Coronary artery (tissue), 2 donors: ENCODE measurements around the gene SLC35A2.

Experiments
- DNase-seq: peaks from one replicate; pipeline ENCODE4 v3.0.0-alpha.2; 2017; ENCODE audit warnings: low spot score
- H3K27ac ChIP-seq, 2 donors: fragments of 200-600 bp; sonication (generic); one replicate each; pipeline ENCODE4 v1.5.1; 2016 to 2019
- H3K4me3 ChIP-seq: fragments of 200-600 bp; sonication (generic); 2 replicates; pipeline ENCODE4 v1.5.1; 2016; ENCODE audit warnings: mild to moderate bottlenecking, moderate library complexity
- CTCF ChIP-seq: fragments of 200-600 bp; sonication (generic); IDR thresholded peaks from one replicate; pipeline ENCODE4 v1.5.1; 2019; ENCODE audit warnings: antibody characterized with exemption

SLC35A2 gene

GRCh38 chrX:48911412-48912182, at the start of gene SLC35A2:
Gene SLC35A2, minus strand, starts transcription at chrX:48911646. Its CDS starts 10 bp downstream, at chrX:48911636.
- no peak for DNase-seq
- TF ChIP-seq CTCF = no peak
- Histone ChIP-seq H3K4me3 (peak within 1 kb of the TSS; percentile 81), H3K27ac (peak within 1 kb of the TSS; percentile 60 to 81)

- TF ChIP-seq CTCF = no peak
- DNase-seq = no peak
- H3K27ac ChIP-seq = peak overlapping the region in 1 of 2 donors; percentile 84
Observed at GRCh38 chrX:48960291-48960690, 48.8 kb upstream of the SLC35A2 start.

GRCh38 chrX:48958635-48959094, 47.2 kb upstream of the SLC35A2 start:
- DNase-seq = peak; percentile 80
- no peak for TF ChIP-seq CTCF
- H3K4me3 ChIP-seq = peak overlapping the region; percentile 60
- H3K27ac ChIP-seq = peak overlapping the region; percentile 84

More at GRCh38 chrX:48960291-48960690, 48.8 kb upstream of the SLC35A2 start:
- H3K4me3 ChIP-seq = no peak overlapping the region

GRCh38 chrX:48957827-48958634, 46.6 kb upstream of the SLC35A2 start:
- DNase-seq = peak; percentile 96
- Histone ChIP-seq H3K27ac (peak overlapping the region; percentile 84 to 95), H3K4me3 (peak overlapping the region; percentile 84)
- no peak for TF ChIP-seq CTCF

- H3K27ac ChIP-seq = peak within 1 kb of the TSS; percentile 84 to 95
- DNase-seq = no peak
- no peak for TF ChIP-seq CTCF
- H3K4me3 ChIP-seq = peak within 1 kb of the TSS; percentile 84
Observed at GRCh38 chrX:48957477-48957826, 46.0 kb upstream of the SLC35A2 start, which contains the start of gene OTUD5. Gene OTUD5, minus strand, starts transcription at chrX:48957607. Its CDS starts 37 bp downstream, at chrX:48957570.

GRCh38 chrX:48956728-48957414, 45.4 kb upstream of the SLC35A2 start:
- peak overlapping the region; percentile 84 to 95 for H3K27ac ChIP-seq
- TF ChIP-seq CTCF = no peak
- H3K4me3 ChIP-seq = peak overlapping the region; percentile 84
- DNase-seq = no peak
